Sigmoid colon (tissue), 4 donors: ENCODE measurements around the gene TANGO2.

Experiments
- POLR2A ChIP-seq, 2 donors: fragments of 450-650 bp; IDR thresholded peaks; one replicate each; pipeline ENCODE4 v1.6.1; 2016; ENCODE audit warnings: antibody characterized with exemption in 2 of 2, mild to moderate bottlenecking in 2 of 2, moderate library complexity in 2 of 2
- POLR2AphosphoS5 ChIP-seq, 4 donors: sonication (generic); formaldehyde crosslinking; IDR thresholded peaks; one replicate each; pipeline ENCODE4 v1.6.1; 2017; ENCODE audit warnings: antibody characterized with exemption in 4 of 4

DNA sequence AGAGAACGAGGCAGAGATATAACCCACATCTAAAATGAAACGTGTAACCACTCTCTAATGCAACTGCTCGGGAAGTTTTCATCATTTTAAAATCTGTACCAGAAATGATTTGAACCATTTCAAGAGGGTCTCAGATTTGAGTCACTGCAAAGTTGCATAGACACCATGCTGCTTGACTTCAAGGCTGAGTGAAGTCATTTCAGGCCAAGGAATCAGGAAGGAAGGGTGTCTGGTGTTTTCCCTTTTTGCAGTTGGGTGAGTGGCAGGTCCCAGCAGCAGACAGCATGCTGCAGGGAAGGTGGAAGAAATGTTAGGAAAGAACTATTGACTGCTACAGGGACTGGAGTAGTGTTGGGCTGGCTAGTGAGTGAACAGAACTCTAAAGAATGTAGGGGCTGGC, 16.5 kb downstream of the TANGO2 start:
- TF ChIP-seq POLR2A (IDR thresholded peaks at IDR 0.05) (no peak), POLR2AphosphoS5 (IDR thresholded peaks at IDR 0.05) (no peak)
